Mucosa of descending colon (tissue), 3 donors: ENCODE results near the gene PLEKHA5. TPM values are rescaled to one million over a fixed set of nuclear protein-coding genes. Genes with fewer than 3 reads are reported as not detected.

Experiments
- ATAC-seq: fragments of 200-7000 bp; cut with Tn5 transposase; one replicate; pipeline ENCODE4 v1.9.1; 2020; ENCODE audit warnings: mild to moderate bottlenecking, moderate library complexity
- DNase-seq, 3 donors: peaks; one replicate each; pipeline ENCODE4 v3.0.0-alpha.2; 2020
- H3K36me3 ChIP-seq: fragments of 200-600 bp; one replicate; pipeline ENCODE4 v1.8.0; 2021; ENCODE audit warnings: low read depth, mild to moderate bottlenecking
- H3K4me1 ChIP-seq: fragments of 200-600 bp; one replicate; pipeline ENCODE4 v1.8.0; 2021; ENCODE audit warnings: low read depth, mild to moderate bottlenecking
- H3K4me3 ChIP-seq: fragments of 200-600 bp; one replicate; pipeline ENCODE4 v1.8.0; 2021; ENCODE audit warnings: mild to moderate bottlenecking
- H3K9me3 ChIP-seq: fragments of 200-600 bp; one replicate; pipeline ENCODE4 v1.8.0; 2021; ENCODE audit warnings: mild to moderate bottlenecking
- CTCF ChIP-seq: fragments of 200-600 bp; IDR thresholded peaks from one replicate; pipeline ENCODE4 v1.8.0; 2022; ENCODE audit warnings: antibody characterized with exemption, mild to moderate bottlenecking
- intact Hi-C, 2 donors: fragments of 100-400 bp; cut with DNase I in 1 of 2; cut with micrococcal nuclease in 1 of 2; formaldehyde crosslinking; loops; one replicate each; pipeline versions ENCODE4 v1.11.0 to v1.11.1; 2022; cut with DNase I, micrococcal nuclease
- total RNA-seq, 3 donors: library from RNA; stranded (reverse); fragmentation: NEBNext Ultra II Directional in 2 of 3; extraction: Animal tissue kit (Norgen Biotek cat#: 25700) in 2 of 3; gene quantifications; one replicate each; pipeline versions ENCODE4 v1.2.1 to v1.2.4, GENCODE V29; 2021 to 2023
- donor health status: DM: no; HTN: no; CAD: no; lungs with moderate emphysema.
- donor health status: DM: no; HTN: no; CAD: no.
- donor health status: DM: no; HTN: yes; CAD: no.

Gene PLEKHA5
- total RNA-seq, 3 donors from 2014 or later: 29.6 to 47.9 (median 36.5) TPM

GRCh38 chr12:19248929-19249602, 119.5 kb downstream of the PLEKHA5 start:
- no peak for TF ChIP-seq CTCF
- DNase-seq (no peak), ATAC-seq (no peak)
- Histone ChIP-seq H3K36me3 (no peaks in the 10 kb centered on the region), H3K9me3 (no peaks in the 10 kb centered on the region), H3K4me1 (no peaks in the 10 kb centered on the region), H3K4me3 (no peak overlapping the region)
- intact Hi-C loops: no loop called here

- DNase-seq (no peak), ATAC-seq (no peak)
- no peaks in the 10 kb centered on the region for H3K9me3 ChIP-seq
- no peaks in the 10 kb centered on the region for H3K36me3 ChIP-seq
- H3K4me1 ChIP-seq: no peaks in the 10 kb centered on the region
- TF ChIP-seq CTCF: no peak
- no peak overlapping the region for H3K4me3 ChIP-seq
- intact Hi-C loops: no loop called here
Measured at GRCh38 chr12:19251481-19252132, 122.1 kb downstream of the PLEKHA5 start.

GRCh38 chr12:19260135-19260534, 130.6 kb downstream of the PLEKHA5 start:
- H3K4me3 ChIP-seq: no peak overlapping the region
- no peak for TF ChIP-seq CTCF
- ATAC-seq: no peak
- no peak for DNase-seq
- H3K4me1 ChIP-seq: no peaks in the 10 kb centered on the region
- H3K36me3 ChIP-seq: no peaks in the 10 kb centered on the region
- no peaks in the 10 kb centered on the region for H3K9me3 ChIP-seq
- intact Hi-C loops: no loop called here

- Histone ChIP-seq H3K36me3 (no peaks in the 10 kb centered on the region), H3K4me3 (no peak overlapping the region), H3K9me3 (no peaks in the 10 kb centered on the region), H3K4me1 (no peaks in the 10 kb centered on the region)
- ATAC-seq (no peak), DNase-seq (no peak)
- no peak for TF ChIP-seq CTCF
- intact Hi-C loops: no loop called here
Measured at GRCh38 chr12:19261773-19262172, 132.2 kb downstream of the PLEKHA5 start.

GRCh38 chr12:19263672-19264071, 134.1 kb downstream of the PLEKHA5 start:
- no peaks in the 10 kb centered on the region for H3K4me1 ChIP-seq
- no peak for DNase-seq
- H3K36me3 ChIP-seq: no peaks in the 10 kb centered on the region
- no peak for TF ChIP-seq CTCF
- no peak for ATAC-seq
- no peaks in the 10 kb centered on the region for H3K9me3 ChIP-seq
- intact Hi-C loops: no loop called here
- no peak overlapping the region for H3K4me3 ChIP-seq
